HG02763 (cell line): ENCODE data around the gene GNB5.

Experiments used
- ATAC-seq: cut with Tn5 transposase; IDR thresholded peaks from one replicate; pipeline ENCODE4 v1.9.1; 2021; ENCODE audit warnings: mild to moderate bottlenecking, moderate library complexity; ENCODE audit not compliant: unreplicated experiment

The GNB5 gene

GRCh38 chr15:52146776-52147175 is 44.4 kb downstream of the GNB5 start:
- ATAC-seq = no peak

GRCh38 chr15:52146261-52146660 is 44.9 kb downstream of the GNB5 start:
- ATAC-seq = no peak

DNA sequence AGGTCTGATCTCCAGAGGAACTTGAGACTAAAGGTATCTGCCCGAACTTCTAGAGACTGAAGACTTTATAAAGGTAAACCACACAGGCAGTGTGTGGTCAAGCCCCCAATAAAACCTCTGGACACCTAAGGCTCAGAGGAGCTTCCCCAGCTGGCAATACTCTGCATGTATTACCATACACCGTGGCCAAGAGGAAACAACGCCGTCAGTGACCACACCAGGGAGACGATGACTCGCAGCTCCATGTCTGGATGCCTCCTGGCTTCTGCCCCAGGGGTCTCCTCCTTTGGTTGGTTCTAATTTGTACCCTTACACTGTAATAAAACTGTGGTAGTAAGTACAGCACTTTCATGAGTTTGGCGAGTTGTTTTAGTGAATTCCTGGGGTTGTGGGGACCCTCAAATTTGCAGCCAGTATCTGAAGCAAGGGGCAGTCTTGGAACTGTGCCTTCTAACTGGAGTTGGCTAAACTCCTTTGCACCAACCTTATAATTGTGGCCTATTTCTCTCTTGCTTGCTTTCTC is 46.5 kb downstream of the GNB5 start:
- ATAC-seq = no peak

DNA sequence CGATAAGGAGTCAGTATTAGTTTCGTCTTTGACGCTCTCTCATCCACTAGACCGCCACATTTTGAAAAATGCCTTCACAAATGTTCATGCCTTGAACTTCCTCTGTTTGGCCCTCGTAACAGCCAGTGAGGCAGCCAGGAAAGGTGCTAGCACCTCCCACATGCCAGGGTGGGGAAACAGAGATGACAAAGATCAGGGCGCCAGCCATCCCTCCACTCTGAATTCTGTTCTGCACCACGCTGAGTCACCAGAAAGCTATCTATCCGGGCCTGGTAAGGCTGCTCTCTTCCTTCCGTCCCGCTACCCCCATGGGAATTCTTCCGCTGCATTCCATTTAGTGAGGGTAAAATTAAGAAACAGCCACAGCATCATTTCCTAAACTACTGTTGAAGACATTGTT is 47.3 kb downstream of the GNB5 start:
- ATAC-seq = no peak

DNA sequence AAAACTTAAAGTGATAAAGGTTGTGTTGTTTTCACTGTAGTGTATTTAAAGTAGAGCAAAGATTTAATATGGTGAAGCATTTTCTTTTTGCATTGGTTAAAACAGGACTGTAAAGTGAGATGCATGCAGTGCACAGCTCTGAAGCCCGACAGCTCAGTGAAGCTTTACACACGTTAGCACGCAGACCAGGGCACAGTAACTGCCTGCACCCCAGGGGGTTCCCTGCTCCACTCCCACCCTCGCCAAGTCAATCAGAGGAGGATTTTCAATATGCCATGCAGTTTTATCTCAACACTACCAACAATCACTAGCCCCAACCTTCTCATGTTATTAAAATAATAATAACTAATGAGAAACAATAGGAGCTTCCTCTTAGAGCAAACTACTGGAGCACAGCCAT is 50.5 kb downstream of the GNB5 start:
- ATAC-seq = no peak

- ATAC-seq = no peak
Observed at GRCh38 chr15:52139599-52140462, 51.4 kb downstream of the GNB5 start.

DNA sequence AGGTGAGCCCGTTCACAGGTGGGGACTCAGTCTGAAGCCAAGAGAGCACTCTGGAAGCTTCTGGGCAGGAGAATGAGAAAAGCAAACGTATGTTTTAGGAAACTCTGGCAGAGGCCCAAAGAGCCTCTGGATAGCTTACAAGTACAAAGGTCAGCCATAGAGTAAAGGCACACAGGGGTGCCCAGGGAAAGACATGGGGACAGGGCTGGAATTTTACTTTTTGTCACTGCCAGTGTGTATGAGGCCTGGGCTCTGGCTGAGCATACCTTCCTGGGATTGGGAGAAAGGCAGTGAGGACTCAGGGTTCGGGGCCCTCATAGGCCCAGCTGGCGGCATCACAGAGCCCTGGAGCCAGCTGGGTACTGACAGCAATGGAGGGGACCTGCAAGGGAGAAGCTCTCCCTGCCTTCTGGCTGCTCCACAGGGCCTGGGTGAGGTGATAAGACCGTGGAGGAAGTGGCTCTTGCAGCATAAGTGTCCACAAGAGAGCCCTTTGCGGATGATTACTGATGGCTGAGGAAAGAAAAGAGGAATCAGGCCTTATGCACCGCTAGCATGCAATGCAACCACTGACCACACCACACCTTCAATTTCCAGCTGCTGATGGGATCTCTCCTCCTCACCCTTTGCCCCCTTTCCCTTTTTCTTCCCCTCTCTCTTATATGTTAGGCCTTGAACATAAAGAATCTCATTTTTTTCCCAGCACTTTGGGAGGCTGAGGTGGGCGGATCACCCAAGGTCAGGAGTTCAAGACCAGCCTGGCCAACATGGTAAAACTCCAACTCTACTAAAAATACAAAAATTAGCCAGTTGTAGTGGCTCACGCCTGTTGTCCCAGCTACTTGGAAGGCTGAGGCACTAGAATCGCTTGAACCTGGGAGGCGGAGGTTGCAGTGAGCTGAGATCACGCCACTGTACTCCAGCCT is 53.5 kb downstream of the GNB5 start:
- no peak for ATAC-seq

DNA sequence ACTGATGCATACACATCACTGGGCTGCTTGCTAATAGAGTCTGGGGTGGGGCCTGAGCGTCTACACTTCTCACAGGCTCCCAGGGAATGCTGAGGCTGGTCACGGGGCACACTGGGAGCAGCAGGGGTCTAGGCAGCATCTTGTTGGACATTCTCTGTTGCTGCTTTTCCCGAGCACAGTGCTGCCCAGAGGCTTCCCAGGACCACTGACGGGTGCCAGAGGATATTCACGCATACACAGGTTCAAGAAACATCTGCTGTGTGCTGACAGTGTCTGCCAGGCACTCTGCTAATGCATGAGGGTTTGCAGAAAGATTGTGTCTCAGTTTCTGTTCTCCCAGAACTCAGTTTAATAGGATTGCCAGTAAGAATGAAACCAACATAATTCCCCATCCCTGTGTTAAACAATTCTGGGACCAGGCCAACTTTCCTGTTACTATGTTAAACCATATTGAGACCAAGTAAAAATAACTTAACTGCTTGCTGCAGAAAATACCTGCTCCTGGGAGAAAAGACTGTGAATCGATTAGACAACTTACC is 54.7 kb downstream of the GNB5 start:
- ATAC-seq = no peak

DNA sequence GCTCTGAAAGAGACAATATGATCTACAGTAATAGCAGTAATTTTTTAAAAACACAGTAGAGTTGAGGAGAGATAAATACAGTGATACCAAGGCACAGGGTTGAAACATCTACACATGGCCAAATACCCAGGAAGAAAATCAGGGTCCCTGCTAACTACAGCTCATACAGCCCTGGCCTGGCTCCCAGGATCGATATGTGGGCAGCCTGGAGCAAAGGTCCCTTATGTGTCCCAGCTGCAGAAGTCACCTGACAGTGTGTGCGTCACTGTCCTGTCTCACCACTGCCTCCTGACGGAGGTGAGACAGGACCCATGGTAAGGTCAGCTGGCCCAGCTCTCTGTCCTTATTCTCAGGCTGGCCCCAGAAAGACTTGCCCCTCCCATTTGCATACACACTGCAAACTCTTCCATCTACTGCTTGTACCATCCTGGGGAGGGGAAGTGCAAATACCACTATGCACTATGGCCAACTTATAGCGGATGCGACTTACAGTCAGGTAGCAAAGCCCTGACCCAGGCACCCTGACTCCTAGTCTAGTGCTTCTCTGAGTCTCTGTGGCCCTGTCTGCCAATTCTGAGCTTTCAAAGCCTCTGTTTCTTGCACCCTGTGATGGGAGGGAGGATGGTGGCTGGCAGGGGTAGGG is 56.6 kb downstream of the GNB5 start:
- no peak for ATAC-seq

DNA sequence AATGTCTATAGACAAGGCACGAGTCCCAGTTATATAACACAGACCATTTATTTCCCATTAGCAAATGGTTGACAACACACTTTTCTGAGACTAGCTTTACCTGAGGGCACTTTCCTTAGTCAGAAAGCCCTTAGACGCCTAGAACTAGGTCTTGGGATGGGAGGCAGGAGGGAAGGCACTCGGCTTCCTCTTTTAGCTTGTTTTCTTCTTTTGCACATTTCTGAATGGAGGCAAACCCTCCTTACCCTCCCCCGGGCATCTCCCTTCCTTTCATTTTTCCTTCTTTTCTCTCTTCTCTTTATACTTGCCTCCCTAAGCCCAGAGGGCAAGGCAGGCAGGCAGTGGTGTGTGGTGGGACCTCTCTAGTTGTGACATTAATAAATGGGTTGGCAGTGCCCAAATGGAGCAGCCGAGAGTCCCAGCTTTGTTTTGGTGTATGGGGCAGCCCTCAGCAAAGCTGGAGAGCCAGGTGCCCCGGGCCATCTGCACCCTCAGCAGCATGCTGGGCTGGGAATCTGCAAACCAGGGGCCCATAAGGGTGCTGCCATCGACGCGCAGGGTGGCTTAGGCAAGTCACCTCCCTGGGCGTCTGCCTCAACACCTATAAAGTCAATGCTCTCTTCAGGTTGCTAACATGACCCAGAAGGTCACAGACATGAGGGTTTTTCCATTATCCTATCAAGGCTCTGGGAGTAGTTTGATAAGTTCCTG is 57.5 kb downstream of the GNB5 start:
- no peak for ATAC-seq

- ATAC-seq = no peak
Observed at GRCh38 chr15:52132066-52132465, 59.1 kb downstream of the GNB5 start.

DNA sequence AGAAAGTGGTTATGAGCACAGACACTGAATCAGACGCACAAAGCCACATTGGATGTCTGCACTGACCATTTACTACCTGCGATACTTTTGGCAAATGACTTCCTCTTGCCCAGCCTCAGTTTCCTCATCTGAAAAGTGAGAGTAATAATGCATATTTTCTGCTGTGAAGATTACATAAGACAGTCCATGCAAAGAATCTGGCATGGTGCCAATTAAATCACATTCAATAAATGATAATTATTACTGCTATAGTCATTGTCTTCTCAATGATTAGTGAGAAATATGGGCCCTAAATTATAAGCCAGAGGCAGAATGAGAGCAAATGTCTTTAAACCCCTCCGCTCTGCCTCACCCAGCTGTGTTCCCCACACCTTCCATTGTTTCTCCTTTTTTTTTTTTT is 62.6 kb downstream of the GNB5 start:
- ATAC-seq = no peak

- ATAC-seq = no peak
Observed at GRCh38 chr15:52124270-52124880, 66.8 kb downstream of the GNB5 start.

DNA sequence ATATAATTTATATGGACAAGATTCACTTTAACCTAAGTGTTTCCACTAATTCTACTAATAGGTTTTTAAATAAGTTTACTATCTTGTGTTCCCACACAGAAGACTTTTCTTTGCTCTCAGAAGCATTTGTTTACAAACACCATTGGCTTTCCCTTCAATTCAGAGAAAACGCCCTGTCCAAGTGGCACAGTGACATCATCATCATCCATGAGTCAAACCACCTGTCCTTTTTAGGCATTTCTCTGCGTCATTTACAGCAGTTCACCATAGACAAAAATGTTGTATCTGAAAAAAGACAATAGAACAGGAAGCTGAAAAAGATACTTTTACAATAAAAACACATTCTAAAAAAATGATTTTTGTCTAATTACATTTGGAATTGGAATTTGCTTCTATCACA is 69.3 kb downstream of the GNB5 start:
- no peak for ATAC-seq

GRCh38 chr15:52121006-52121405 is 70.2 kb downstream of the GNB5 start:
- no peak for ATAC-seq

DNA sequence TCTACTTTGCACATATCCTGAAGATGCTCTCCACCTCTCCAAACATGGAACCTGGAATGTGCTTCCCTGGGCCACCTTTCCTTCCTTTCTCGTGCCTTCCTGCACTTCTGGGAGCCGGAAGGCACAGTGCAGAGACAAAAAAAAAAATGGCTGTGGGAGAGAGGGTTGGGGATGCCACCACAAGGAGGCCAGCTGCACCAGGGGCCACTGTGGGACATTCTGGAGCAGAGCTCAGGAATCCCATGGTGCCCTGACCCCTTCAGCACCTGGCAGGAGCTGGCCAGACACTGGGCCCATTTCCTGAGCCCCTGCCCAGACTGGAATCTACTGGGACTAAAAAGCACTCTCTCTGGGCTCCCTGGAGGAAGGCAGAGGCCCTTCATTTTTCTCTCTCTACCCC is 70.7 kb downstream of the GNB5 start:
- no peak for ATAC-seq

- no peak for ATAC-seq
Observed at GRCh38 chr15:52118969-52119749, 72.0 kb downstream of the GNB5 start.

GRCh38 chr15:52117549-52117948 is 73.6 kb downstream of the GNB5 start:
- no peak for ATAC-seq
